Stomach smooth muscle (tissue), 2 donors: ENCODE results near the gene JAM3.
A peak's percentile ranks its signal among the peaks of the same experiment; 100 is the strongest.

Experiments
- H3K27ac ChIP-seq: one replicate; pipeline ENCODE4 v1.7.0; 2013; ENCODE audit warnings: mild to moderate bottlenecking, low read length, inconsistent platforms
- H3K27me3 ChIP-seq, 2 donors: one replicate each; pipeline ENCODE4 v1.7.0; 2013; ENCODE audit warnings: low read length in 2 of 2; ENCODE audit not compliant: insufficient read depth in 2 of 2, control insufficient read depth in 1 of 2
- H3K36me3 ChIP-seq, 2 donors: one replicate each; pipeline ENCODE4 v1.7.0; 2013; ENCODE audit warnings: low read length in 2 of 2; ENCODE audit not compliant: control insufficient read depth in 2 of 2, insufficient read depth in 2 of 2
- H3K4me1 ChIP-seq: one replicate; pipeline ENCODE4 v1.7.0; 2013; ENCODE audit warnings: low read length; ENCODE audit not compliant: control insufficient read depth, insufficient read depth
- H3K4me3 ChIP-seq, 2 donors: one replicate each; pipeline ENCODE4 v1.7.0; 2013; ENCODE audit warnings: low read length in 2 of 2
- H3K9ac ChIP-seq, 2 donors: one replicate each; pipeline ENCODE4 v1.7.0; 2013; ENCODE audit warnings: low read length in 2 of 2, mild to moderate bottlenecking in 1 of 2
- H3K9me3 ChIP-seq, 2 donors: one replicate each; pipeline ENCODE4 v1.7.0; 2013; ENCODE audit warnings: low read length in 2 of 2; ENCODE audit not compliant: control insufficient read depth in 2 of 2
- donor health status: healthy.
- donor health status: Pancreatic carcinoma.

JAM3 gene

GRCh38 chr11:134118006-134118405 is 49.1 kb downstream of the JAM3 start:
- Histone ChIP-seq H3K4me3 (no peak overlapping the region), H3K9me3 (no peaks in the 10 kb centered on the region), H3K27ac (no peak overlapping the region), H3K9ac (no peak overlapping the region), H3K4me1 (peaks cover 47% of the 10 kb centered on the region), H3K36me3 (no peaks in the 10 kb centered on the region), H3K27me3 (no peaks in the 10 kb centered on the region)

GRCh38 chr11:134119094-134119493 is 50.2 kb downstream of the JAM3 start:
- peak overlapping the region; percentile 92 for H3K27ac ChIP-seq
- no peaks in the 10 kb centered on the region for H3K36me3 ChIP-seq
- peaks cover 54% of the 10 kb centered on the region for H3K4me1 ChIP-seq
- H3K9ac ChIP-seq: no peak overlapping the region
- H3K4me3 ChIP-seq: peak overlapping the region; percentile 37 to 71
- no peaks in the 10 kb centered on the region for H3K27me3 ChIP-seq
- no peaks in the 10 kb centered on the region for H3K9me3 ChIP-seq

GRCh38 chr11:134120143-134120850 is 51.4 kb downstream of the JAM3 start:
- Histone ChIP-seq H3K4me3 (peak overlapping the region; percentile 37 to 71), H3K4me1 (peaks cover 65% of the 10 kb centered on the region), H3K36me3 (no peaks in the 10 kb centered on the region), H3K9me3 (no peaks in the 10 kb centered on the region), H3K9ac (peak overlapping the region; percentile 49 to 68), H3K27ac (peak overlapping the region; percentile 92), H3K27me3 (no peaks in the 10 kb centered on the region)

GRCh38 chr11:134120921-134121526 is 52.2 kb downstream of the JAM3 start:
- Histone ChIP-seq H3K4me1 (peaks cover 72% of the 10 kb centered on the region), H3K9me3 (no peaks in the 10 kb centered on the region), H3K9ac (peak overlapping the region; percentile 24 to 48), H3K36me3 (no peaks in the 10 kb centered on the region), H3K27ac (peak overlapping the region; percentile 92), H3K4me3 (peak overlapping the region; percentile 23 to 71), H3K27me3 (no peaks in the 10 kb centered on the region)

GRCh38 chr11:134124660-134125451 is 56.0 kb downstream of the JAM3 start:
- peaks cover 60% of the 10 kb centered on the region for H3K4me1 ChIP-seq
- H3K27ac ChIP-seq: peak overlapping the region; percentile 81
- H3K27me3 ChIP-seq: no peaks in the 10 kb centered on the region
- no peaks in the 10 kb centered on the region for H3K9me3 ChIP-seq
- no peaks in the 10 kb centered on the region for H3K36me3 ChIP-seq
- H3K9ac ChIP-seq: peak overlapping the region; percentile 23 to 51
- peak overlapping the region; percentile 45 to 77 for H3K4me3 ChIP-seq

GRCh38 chr11:134125507-134125906 is 56.6 kb downstream of the JAM3 start:
- no peaks in the 10 kb centered on the region for H3K9me3 ChIP-seq
- H3K27me3 ChIP-seq: no peaks in the 10 kb centered on the region
- H3K4me3 ChIP-seq: peak overlapping the region; percentile 45 to 77
- H3K27ac ChIP-seq: peak overlapping the region; percentile 81
- H3K4me1 ChIP-seq: peaks cover 58% of the 10 kb centered on the region
- H3K36me3 ChIP-seq: no peaks in the 10 kb centered on the region
- peak overlapping the region; percentile 23 to 51 for H3K9ac ChIP-seq

- Histone ChIP-seq H3K27ac (peak overlapping the region; percentile 81), H3K4me1 (peaks cover 52% of the 10 kb centered on the region), H3K27me3 (no peaks in the 10 kb centered on the region), H3K9ac (peak overlapping the region in 1 of 2 donors; percentile 21), H3K9me3 (no peaks in the 10 kb centered on the region), H3K36me3 (no peaks in the 10 kb centered on the region), H3K4me3 (peak overlapping the region; percentile 45 to 77)
Observed at GRCh38 chr11:134126217-134126822, 57.4 kb downstream of the JAM3 start.

GRCh38 chr11:134131628-134132244 is 62.9 kb downstream of the JAM3 start:
- Histone ChIP-seq H3K9me3 (no peaks in the 10 kb centered on the region), H3K27ac (no peak overlapping the region), H3K9ac (no peak overlapping the region), H3K4me1 (peaks cover 4% of the 10 kb centered on the region), H3K36me3 (no peaks in the 10 kb centered on the region), H3K4me3 (no peak overlapping the region), H3K27me3 (no peaks in the 10 kb centered on the region)

- H3K27ac ChIP-seq: no peak overlapping the region
- H3K9ac ChIP-seq: no peak overlapping the region
- H3K4me3 ChIP-seq: no peak overlapping the region
- H3K27me3 ChIP-seq: no peaks in the 10 kb centered on the region
- no peaks in the 10 kb centered on the region for H3K36me3 ChIP-seq
- H3K9me3 ChIP-seq: no peaks in the 10 kb centered on the region
- H3K4me1 ChIP-seq: no peaks in the 10 kb centered on the region
Observed at GRCh38 chr11:134132808-134133207, 63.9 kb downstream of the JAM3 start.

- Histone ChIP-seq H3K9me3 (no peaks in the 10 kb centered on the region), H3K9ac (no peak overlapping the region), H3K36me3 (no peaks in the 10 kb centered on the region), H3K4me1 (peaks cover 6% of the 10 kb centered on the region), H3K27me3 (no peaks in the 10 kb centered on the region), H3K27ac (no peak overlapping the region), H3K4me3 (no peak overlapping the region)
Observed at GRCh38 chr11:134134167-134134566, 65.3 kb downstream of the JAM3 start.
